Measurements from ENCODE around the gene GRAP. TPM values are rescaled to one million over a fixed set of nuclear protein-coding genes. Genes with fewer than 3 reads are reported as not detected.
A peak's percentile ranks its signal among the peaks of the same experiment; 100 is the strongest.

Gene GRAP
- total RNA-seq, 1 donor from 2014 or later: 0.64 TPM

DNA sequence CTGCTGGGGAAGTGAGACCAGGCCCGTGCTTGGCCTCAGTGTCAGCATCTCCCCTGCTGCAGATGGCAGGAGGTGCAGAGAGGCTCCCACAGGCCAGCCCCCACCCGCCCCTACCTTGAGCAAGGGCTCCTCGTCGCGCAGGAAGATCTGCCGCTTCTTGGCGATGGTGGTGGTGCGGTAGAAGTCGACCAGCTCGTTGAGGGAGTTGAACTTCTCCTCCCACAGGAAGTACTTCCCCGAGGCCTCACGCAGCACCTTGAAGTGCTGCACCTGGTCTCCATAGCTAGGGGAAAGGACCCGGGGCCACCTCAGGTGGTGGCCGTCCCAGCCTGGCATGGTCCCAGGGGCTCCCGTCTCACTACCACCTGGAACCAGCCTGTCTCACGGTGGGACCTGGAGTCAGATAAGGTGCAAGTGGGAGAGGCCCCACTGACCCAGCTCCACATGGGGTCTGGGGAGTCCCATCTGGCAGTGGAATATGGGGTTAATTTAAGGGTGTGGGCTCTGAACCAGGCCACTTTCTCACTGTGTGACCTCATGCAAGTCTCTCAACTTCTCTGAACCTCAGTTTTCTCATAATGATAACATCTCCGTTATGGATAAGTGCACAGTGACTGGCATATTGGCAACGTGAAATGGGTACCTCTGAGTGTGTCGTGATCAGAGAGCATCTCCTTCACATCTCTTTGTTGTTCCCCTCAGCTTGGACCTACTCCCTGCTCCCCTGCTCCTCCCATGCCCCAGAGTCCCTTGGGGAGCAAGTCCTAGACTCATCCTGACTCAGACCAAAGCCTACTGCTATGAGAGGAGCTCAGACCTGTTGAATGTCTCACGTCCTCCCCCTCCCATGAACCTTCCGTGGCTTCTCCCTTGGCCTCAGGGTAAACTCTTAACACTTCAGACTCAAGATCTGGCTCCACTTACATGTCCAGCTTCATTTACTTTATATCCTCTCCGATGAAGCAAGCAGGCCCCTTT, 22.4 kb downstream of the GRAP start:
- Mint-ChIP-seq H3K27me3 (ENCODE audit: unreplicated experiment) (peaks cover 5% of the 10 kb centered on the region), H3K9me3 (ENCODE audit: unreplicated experiment) (peaks cover 5% of the 10 kb centered on the region), H3K36me3 (ENCODE audit: unreplicated experiment) (no peaks in the 10 kb centered on the region), H3K4me3 (ENCODE audit: unreplicated experiment) (no peak overlapping the region), H3K4me1 (ENCODE audit: low read depth, unreplicated experiment) (peaks cover 2% of the 10 kb centered on the region), H3K27ac (ENCODE audit: unreplicated experiment) (no peak overlapping the region)
- peak; percentile 13 for DNase-seq
- TF ChIP-seq CTCF (IDR thresholded peaks at IDR 0.05; ENCODE audit: partially characterized antibody, unreplicated experiment): no peak

DNA sequence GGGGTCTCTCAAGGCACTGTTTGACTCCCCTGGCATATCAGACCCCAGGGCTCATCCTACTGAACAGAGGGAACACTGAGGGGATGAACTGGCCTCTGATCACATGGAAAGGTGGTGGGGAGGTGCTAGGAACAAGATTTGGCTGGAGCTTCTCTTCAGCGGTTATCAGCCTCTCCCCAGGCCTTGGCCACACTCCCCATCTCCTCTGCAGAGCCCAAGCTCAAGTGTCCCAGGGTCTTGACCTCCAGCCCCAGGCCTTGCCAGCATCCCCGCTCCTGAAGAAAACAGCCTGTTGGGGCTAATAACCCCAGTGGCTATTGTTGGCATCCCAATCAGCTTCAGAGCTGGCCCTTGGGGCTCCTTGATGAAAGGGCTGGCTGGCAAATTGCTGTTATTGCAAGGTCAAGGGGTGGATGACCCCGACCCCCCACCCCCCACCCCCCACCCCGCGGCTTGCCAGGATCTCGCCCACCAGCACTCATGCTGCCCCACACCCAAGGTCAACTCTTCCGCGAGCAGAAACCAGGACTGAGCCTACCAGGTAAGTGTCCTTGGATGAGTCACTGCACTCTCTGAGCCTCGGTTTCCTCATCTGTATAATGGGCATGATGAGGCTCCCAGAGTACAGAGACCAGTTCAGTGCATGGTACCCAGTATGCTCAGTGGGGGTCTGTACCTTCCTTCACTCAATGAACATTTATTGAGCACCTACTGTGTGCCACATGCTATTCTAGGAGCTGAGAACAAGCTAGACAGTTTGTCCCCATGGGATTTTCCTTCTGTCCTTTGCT, 23.4 kb downstream of the GRAP start:
- Mint-ChIP-seq H3K27ac (ENCODE audit: unreplicated experiment) (no peak overlapping the region), H3K27me3 (ENCODE audit: unreplicated experiment) (peaks cover 5% of the 10 kb centered on the region), H3K4me3 (ENCODE audit: unreplicated experiment) (no peak overlapping the region), H3K36me3 (ENCODE audit: unreplicated experiment) (no peaks in the 10 kb centered on the region), H3K9me3 (ENCODE audit: unreplicated experiment) (peaks cover 5% of the 10 kb centered on the region), H3K4me1 (ENCODE audit: low read depth, unreplicated experiment) (peaks cover 6% of the 10 kb centered on the region)
- peak; percentile 6 for DNase-seq
- no peak for TF ChIP-seq CTCF (IDR thresholded peaks at IDR 0.05; ENCODE audit: partially characterized antibody, unreplicated experiment)

DNA sequence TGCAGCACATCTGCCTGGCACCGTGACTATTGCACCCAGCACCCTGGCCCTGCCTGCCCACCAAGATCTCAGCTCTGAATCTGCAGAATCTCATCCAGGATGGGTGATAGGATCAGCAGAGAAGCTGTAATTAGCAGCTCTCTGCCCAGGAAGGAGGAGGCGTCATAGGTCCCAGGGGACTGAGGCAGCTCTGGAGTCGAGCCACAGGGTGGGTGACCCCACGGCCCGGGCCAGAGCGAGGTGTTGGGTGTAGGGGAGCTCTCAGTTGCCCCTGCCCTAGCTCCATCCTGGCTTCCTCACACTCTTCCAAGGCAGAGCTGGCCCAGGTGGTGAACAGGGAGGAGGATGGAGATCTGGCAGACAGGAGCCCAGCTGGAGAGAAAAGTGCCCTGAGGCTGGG, 24.0 kb downstream of the GRAP start:
- no peak overlapping the region for H3K4me3 Mint-ChIP-seq (ENCODE audit: unreplicated experiment)
- peak overlapping the region; percentile 48 for H3K27ac Mint-ChIP-seq (ENCODE audit: unreplicated experiment)
- H3K4me1 Mint-ChIP-seq (ENCODE audit: low read depth, unreplicated experiment): peaks cover 6% of the 10 kb centered on the region
- H3K27me3 Mint-ChIP-seq (ENCODE audit: unreplicated experiment): peaks cover 5% of the 10 kb centered on the region
- H3K9me3 Mint-ChIP-seq (ENCODE audit: unreplicated experiment): peaks cover 5% of the 10 kb centered on the region
- DNase-seq: no peak
- no peak for TF ChIP-seq CTCF (IDR thresholded peaks at IDR 0.05; ENCODE audit: partially characterized antibody, unreplicated experiment)
- H3K36me3 Mint-ChIP-seq (ENCODE audit: unreplicated experiment): no peaks in the 10 kb centered on the region

DNA sequence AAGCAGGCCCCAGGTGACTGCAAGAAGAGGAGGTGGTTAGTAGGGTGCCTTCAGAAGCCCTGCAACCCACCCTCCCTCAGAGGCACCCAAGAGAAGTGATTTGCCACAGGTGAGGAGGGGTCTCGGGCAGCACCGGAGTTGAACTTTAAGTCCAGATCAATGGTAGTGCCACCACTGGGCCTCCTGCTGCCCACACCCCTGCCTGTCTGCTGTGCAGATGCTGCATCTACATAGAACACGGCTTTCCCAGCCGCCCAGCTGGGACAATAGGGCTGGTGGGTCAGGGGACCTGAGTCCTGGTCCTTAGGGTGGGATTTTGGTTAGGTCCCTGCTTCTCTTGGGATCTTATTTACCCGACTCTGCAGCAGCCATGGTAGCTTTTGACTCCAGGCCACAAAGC, 24.6 kb downstream of the GRAP start:
- no peak for DNase-seq
- peaks cover 6% of the 10 kb centered on the region for H3K4me1 Mint-ChIP-seq (ENCODE audit: low read depth, unreplicated experiment)
- H3K36me3 Mint-ChIP-seq (ENCODE audit: unreplicated experiment): no peaks in the 10 kb centered on the region
- H3K27ac Mint-ChIP-seq (ENCODE audit: unreplicated experiment): no peak overlapping the region
- peaks cover 5% of the 10 kb centered on the region for H3K27me3 Mint-ChIP-seq (ENCODE audit: unreplicated experiment)
- H3K4me3 Mint-ChIP-seq (ENCODE audit: unreplicated experiment): no peak overlapping the region
- no peak for TF ChIP-seq CTCF (IDR thresholded peaks at IDR 0.05; ENCODE audit: partially characterized antibody, unreplicated experiment)
- H3K9me3 Mint-ChIP-seq (ENCODE audit: unreplicated experiment): peaks cover 5% of the 10 kb centered on the region

Measured in glutamatergic neuron (in vitro differentiated cells).